Common myeloid progenitor, CD34-positive (primary cell): ENCODE results near the gene ANKRD12.

Experiments used
- CTCF ChIA-PET: fragments of 350-600 bp; sonication (Branson Sonifier 250); formaldehyde crosslinking; loops from one replicate; lab custom pipeline; 2021; ENCODE audit warnings: antibody characterized with exemption; lab: Charles Lee
- POLR2A ChIA-PET: fragments of 350-600 bp; sonication (Branson Sonifier 250); formaldehyde crosslinking; loops from one replicate; lab custom pipeline; 2021; ENCODE audit warnings: antibody characterized with exemption; lab: Charles Lee
- DNase-seq, 3 donors: peaks; one replicate each; pipeline versions ENCODE4 v3.0.0 to v3.0.0-alpha.2; 2013
- H3K27ac ChIP-seq, 2 experiments: 1 replicate in 1 of 2; 2 replicates in 1 of 2; pipeline ENCODE4 v1.7.0; 2013; ENCODE audit warnings: inconsistent platforms in 2 of 2, low read length in 2 of 2, mild to moderate bottlenecking in 2 of 2, low read depth in 1 of 2, moderate library complexity in 1 of 2; ENCODE audit not compliant: severe bottlenecking in 2 of 2, insufficient read depth in 1 of 2, poor library complexity in 1 of 2
- H3K27me3 ChIP-seq, 5 experiments: replicated peaks in 2 of 5; 1 replicate in 3 of 5; 2 replicates in 2 of 5; pipeline versions ENCODE4 v1.6.1 to v1.7.0; 2013; ENCODE audit warnings: low read length in 4 of 5, mild to moderate bottlenecking in 2 of 5, moderate library complexity in 2 of 5, inconsistent platforms in 1 of 5; ENCODE audit not compliant: insufficient read depth in 5 of 5, control insufficient read depth in 4 of 5
- H3K36me3 ChIP-seq, 4 experiments: 1 replicate in 2 of 4; 2 replicates in 2 of 4; pipeline versions ENCODE4 v1.6.1 to v1.7.0; 2013; ENCODE audit warnings: low read length in 3 of 4, control low read depth in 1 of 4, mild to moderate bottlenecking in 1 of 4; ENCODE audit not compliant: control insufficient read depth in 4 of 4, insufficient read depth in 4 of 4
- H3K4me1 ChIP-seq, 4 experiments: 1 replicate in 3 of 4; 2 replicates in 1 of 4; pipeline versions ENCODE4 v1.6.1 to v1.7.1; 2013; ENCODE audit warnings: low read length in 3 of 4, mild to moderate bottlenecking in 3 of 4, control low read depth in 1 of 4, inconsistent platforms in 1 of 4, moderate library complexity in 1 of 4; ENCODE audit not compliant: control insufficient read depth in 4 of 4, insufficient read depth in 4 of 4; ENCODE audit errors: control extremely low read depth in 1 of 4
- H3K4me3 ChIP-seq, 7 experiments: 1 replicate in 4 of 7; 2 replicates in 3 of 7; pipeline versions ENCODE4 v1.5.1 to v1.7.0; 2013; ENCODE audit warnings: mild to moderate bottlenecking in 7 of 7, low read length in 6 of 7, moderate library complexity in 6 of 7, inconsistent platforms in 2 of 7, low read depth in 2 of 7, control low read depth in 1 of 7; ENCODE audit not compliant: insufficient read depth in 4 of 7, control insufficient read depth in 1 of 7; ENCODE audit errors: extremely low read depth in 1 of 7
- H3K9me3 ChIP-seq, 5 experiments: 1 replicate in 4 of 5; 2 replicates in 1 of 5; pipeline versions ENCODE4 v1.6.1 to v1.7.1; 2013; ENCODE audit warnings: low read length in 4 of 5, mild to moderate bottlenecking in 2 of 5, inconsistent platforms in 1 of 5, low read depth in 1 of 5, moderate library complexity in 1 of 5; ENCODE audit not compliant: control insufficient read depth in 4 of 5, insufficient read depth in 2 of 5; ENCODE audit errors: control extremely low read depth in 1 of 5
- WGBS: methylation state at CpG from one replicate; pipeline ENCODE4 v1.1.5; 2013; ENCODE audit not compliant: insufficient coverage; 5-methylcytosine and 5-hydroxymethylcytosine counted together

Gene ANKRD12

GRCh38 chr18:9182852-9183399 lies 46.3 kb downstream of the ANKRD12 start:
- no peak for DNase-seq
- ChIA-PET CTCF (interaction anchor here (0.8 to 1.4 kb wide), 2 partner anchors 12 to 22 kb away, joined by 3 read pairs; no protein-coding TSS in a partner anchor), POLR2A (no interaction called here)
- Histone ChIP-seq H3K27ac (no peak overlapping the region), H3K27me3 (no peaks in the 10 kb centered on the region), H3K36me3 (peaks cover 2 to 16% (median 9%) of the 10 kb centered on the region in 4 experiments), H3K4me1 (peaks cover 0 to 11% (median 10%) of the 10 kb centered on the region in 4 experiments), H3K9me3 (no peaks in the 10 kb centered on the region), H3K4me3 (no peak overlapping the region)
- WGBS, result 78% methylated on average over 3 of the region's 5 CpGs

DNA sequence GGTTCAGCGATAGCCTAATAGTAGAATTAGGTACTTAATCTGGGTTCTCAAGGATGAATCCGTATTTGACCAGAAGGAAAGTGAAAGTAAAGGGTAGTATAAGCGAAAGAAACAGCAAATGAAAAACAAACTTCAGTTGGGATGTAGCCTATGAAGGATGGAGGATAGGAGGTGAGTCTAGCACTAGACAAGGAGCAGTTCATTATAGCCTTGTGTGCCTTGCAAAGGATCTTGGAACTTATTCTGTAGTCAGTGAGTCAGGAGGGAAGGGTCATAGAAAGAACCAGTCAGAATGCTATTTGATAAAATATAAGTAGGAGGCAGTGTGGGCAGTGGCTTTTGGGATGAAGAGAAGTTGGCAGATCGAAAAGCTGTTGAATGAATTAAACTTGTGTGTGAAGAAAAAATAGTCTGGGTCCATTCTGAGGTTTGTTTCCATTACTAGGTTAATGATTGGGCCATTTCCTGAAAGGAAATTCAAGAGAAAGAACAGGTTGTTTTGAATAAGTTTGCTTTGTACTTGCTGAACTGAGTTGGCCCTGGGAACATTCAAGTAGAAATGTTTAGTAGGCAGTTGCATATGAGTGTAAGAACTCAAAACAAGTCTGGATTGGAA lies 48.5 kb downstream of the ANKRD12 start:
- H3K36me3 ChIP-seq, result peaks cover 3 to 32% (median 8%) of the 10 kb centered on the region in 4 experiments
- H3K27ac ChIP-seq, result peak overlapping the region in 1 of 2 experiments; percentile 69
- H3K4me1 ChIP-seq, result peaks cover 4 to 11% (median 10%) of the 10 kb centered on the region in 4 experiments
- peak overlapping the region in 5 of 7 experiments; percentile 39 to 79 (median 43) for H3K4me3 ChIP-seq
- no peaks in the 10 kb centered on the region for H3K27me3 ChIP-seq
- ChIA-PET POLR2A (interaction anchor here (0.6 kb wide), 1 partner anchor 53 kb away, joined by 3 read pairs; no protein-coding TSS in a partner anchor), CTCF (no interaction called here)
- WGBS, result 21% methylated on average over 4 of the region's 4 CpGs
- no peaks in the 10 kb centered on the region for H3K9me3 ChIP-seq
- DNase-seq, result peak; percentile 17 to 56 (median 46)

DNA sequence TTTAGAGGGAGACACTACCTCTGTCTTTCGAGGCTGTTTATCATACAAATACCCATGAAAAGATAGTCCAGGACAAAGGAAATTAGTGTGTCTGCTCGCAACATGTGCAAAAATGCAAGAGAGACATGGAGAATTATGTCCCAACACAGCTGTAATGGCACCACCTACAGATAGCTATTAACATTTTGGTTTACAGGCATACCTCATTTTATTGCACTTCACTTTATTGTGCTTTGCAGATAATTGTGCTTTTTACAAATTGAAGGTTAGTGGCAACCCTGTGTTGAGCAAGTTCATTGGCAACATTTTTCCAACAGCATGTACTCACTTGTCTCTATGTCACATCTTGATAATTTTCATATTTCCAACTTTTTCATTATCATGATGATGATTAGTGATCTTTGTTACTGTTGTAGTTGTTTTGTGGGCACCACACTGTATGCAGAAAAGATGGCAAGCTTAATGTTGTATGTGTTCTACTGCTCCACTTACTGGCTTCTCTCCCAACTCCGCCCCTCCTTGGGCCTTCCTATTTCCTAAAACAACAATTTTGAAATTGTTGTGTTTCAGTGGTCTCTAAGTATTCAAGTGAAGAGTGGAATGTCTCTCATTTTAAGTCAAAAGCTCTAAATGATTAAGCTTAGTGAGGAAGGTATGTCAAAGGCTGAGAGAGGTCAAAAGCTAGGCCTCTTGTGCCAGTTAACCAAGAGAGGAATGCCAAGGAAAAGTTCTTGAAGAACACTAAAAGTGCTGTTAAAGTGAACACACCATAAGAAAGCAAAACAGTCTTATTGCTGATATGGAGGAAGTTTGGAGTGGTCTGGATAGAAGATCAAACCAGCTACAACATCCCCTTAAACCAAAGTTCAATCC lies 52.0 kb downstream of the ANKRD12 start:
- no peak overlapping the region for H3K27ac ChIP-seq
- peak in 2 of 3 donors; percentile 16 to 39 for DNase-seq
- no peaks in the 10 kb centered on the region for H3K27me3 ChIP-seq
- ChIA-PET POLR2A (interaction anchor here (0.6 to 0.9 kb wide), 2 partner anchors 11 to 768 kb away, joined by 3 read pairs; no protein-coding TSS in a partner anchor), CTCF (interaction anchor here (0.8 to 2.4 kb wide), 14 partner anchors 9 to 328 kb away, joined by 3 to 8 read pairs (median 4); no protein-coding TSS in a partner anchor)
- 100% methylated on average over 2 of the region's 3 CpGs for WGBS
- H3K9me3 ChIP-seq, result no peaks in the 10 kb centered on the region
- no peak overlapping the region for H3K4me3 ChIP-seq
- H3K4me1 ChIP-seq, result peaks cover 4 to 11% (median 10%) of the 10 kb centered on the region in 4 experiments
- H3K36me3 ChIP-seq, result peaks cover 2 to 28% (median 7%) of the 10 kb centered on the region in 4 experiments

GRCh38 chr18:9189491-9189890 lies 52.9 kb downstream of the ANKRD12 start:
- peaks cover 4 to 11% (median 10%) of the 10 kb centered on the region in 4 experiments for H3K4me1 ChIP-seq
- CTCF ChIA-PET, result interaction anchor here (0.6 to 2.4 kb wide), 9 partner anchors 9 to 327 kb away, joined by 3 to 7 read pairs (median 4); no protein-coding TSS in a partner anchor
- POLR2A ChIA-PET, result no interaction called here
- H3K36me3 ChIP-seq, result peaks cover 2 to 27% (median 6%) of the 10 kb centered on the region in 4 experiments
- H3K4me3 ChIP-seq, result no peak overlapping the region
- no peaks in the 10 kb centered on the region for H3K9me3 ChIP-seq
- WGBS, result 93% methylated on average over 2 of the region's 2 CpGs
- no peaks in the 10 kb centered on the region for H3K27me3 ChIP-seq
- DNase-seq, result peak in 1 of 3 donors; percentile 31
- no peak overlapping the region for H3K27ac ChIP-seq

- peak in 1 of 3 donors; percentile 46 for DNase-seq
- Histone ChIP-seq H3K9me3 (no peaks in the 10 kb centered on the region), H3K36me3 (peaks cover 4 to 27% (median 14%) of the 10 kb centered on the region in 4 experiments), H3K4me3 (no peak overlapping the region), H3K27ac (no peak overlapping the region), H3K27me3 (no peaks in the 10 kb centered on the region), H3K4me1 (peaks cover 0 to 4% (median 0%) of the 10 kb centered on the region in 4 experiments)
- POLR2A ChIA-PET, result no interaction called here
- 100% methylated on average over 1 of the region's 2 CpGs for WGBS
- CTCF ChIA-PET, result no interaction called here
Observed at GRCh38 chr18:9191658-9192256, 55.2 kb downstream of the ANKRD12 start.

- H3K36me3 ChIP-seq, result peaks cover 9 to 21% (median 14%) of the 10 kb centered on the region in 4 experiments
- ChIA-PET CTCF (interaction anchor here (0.9 kb wide), 1 partner anchor 53 kb away, joined by 3 read pairs; no protein-coding TSS in a partner anchor), POLR2A (no interaction called here)
Observed at GRCh38 chr18:9193031-9193430, 56.5 kb downstream of the ANKRD12 start.

More at GRCh38 chr18:9193031-9193430, 56.5 kb downstream of the ANKRD12 start:
- Histone ChIP-seq H3K4me3 (no peak overlapping the region), H3K27me3 (no peaks in the 10 kb centered on the region), H3K9me3 (no peaks in the 10 kb centered on the region), H3K4me1 (peaks cover 0 to 4% (median 0%) of the 10 kb centered on the region in 4 experiments), H3K27ac (no peak overlapping the region)
- no peak for DNase-seq
- WGBS, result 100% methylated on average over 2 of the region's 2 CpGs
